Measurements from ENCODE around the gene PRDM10. TPM values are rescaled to one million over a fixed set of nuclear protein-coding genes. Genes with fewer than 3 reads are reported as not detected.

Gene PRDM10
- total RNA-seq, 1 donor from 2014 or later, result 14.6 TPM

DNA sequence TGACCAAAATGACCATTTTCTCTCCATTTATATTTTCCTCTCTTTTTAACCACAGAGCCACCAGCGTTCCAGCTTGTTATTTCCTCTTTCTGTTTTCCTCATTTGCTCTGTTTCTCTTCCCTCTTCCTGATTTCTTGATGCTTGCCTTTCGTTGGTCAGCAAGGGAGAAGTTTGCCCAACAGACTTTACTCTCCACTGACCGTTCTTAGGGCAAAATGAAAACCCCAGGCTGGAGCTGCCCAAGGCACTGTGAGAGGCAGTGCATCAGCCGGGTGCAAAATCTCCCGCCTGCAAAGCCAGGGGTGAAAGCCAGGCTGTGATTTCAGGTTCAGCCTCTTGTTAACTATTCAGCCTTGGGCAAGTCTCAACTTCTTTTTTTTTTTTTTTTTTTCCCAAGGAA lies 40.9 kb upstream of the PRDM10 start:
- DNase-seq (no peak), ATAC-seq (ENCODE audit: low read depth) (no peak)
- CTCF ChIA-PET, result no interaction called here
- Mint-ChIP-seq H3K4me3 (no peak overlapping the region), H3K27ac (no peak overlapping the region), H3K4me1 (peaks cover 4% of the 10 kb centered on the region), H3K9me3 (no peaks in the 10 kb centered on the region), H3K27me3 (peaks cover 11% of the 10 kb centered on the region), H3K36me3 (ENCODE audit: low read depth) (no peaks in the 10 kb centered on the region)
- intact Hi-C loops (cut with micrococcal nuclease), result no loop called here
- TF ChIP-seq CTCF (IDR thresholded peaks at IDR 0.05), result no peak
- POLR2A ChIA-PET, result no interaction called here

- CTCF ChIA-PET, result no interaction called here
- DNase-seq (no peak), ATAC-seq (ENCODE audit: low read depth) (no peak)
- intact Hi-C loops (cut with micrococcal nuclease), result no loop called here
- H3K36me3 Mint-ChIP-seq (ENCODE audit: low read depth), result no peaks in the 10 kb centered on the region
- POLR2A ChIA-PET, result interaction anchor here (0.6 kb wide), 1 partner anchor 39 kb away, joined by 10 read pairs; no protein-coding TSS in a partner anchor
- TF ChIP-seq CTCF (IDR thresholded peaks at IDR 0.05), result no peak
- peaks cover 18% of the 10 kb centered on the region for H3K27me3 Mint-ChIP-seq
- peaks cover 4% of the 10 kb centered on the region for H3K4me1 Mint-ChIP-seq
- H3K9me3 Mint-ChIP-seq, result no peaks in the 10 kb centered on the region
- H3K27ac Mint-ChIP-seq, result no peak overlapping the region
- H3K4me3 Mint-ChIP-seq, result no peak overlapping the region
Observed at GRCh38 chr11:130042093-130042591, 39.5 kb upstream of the PRDM10 start.

- no peak for TF ChIP-seq CTCF (IDR thresholded peaks at IDR 0.05)
- ChIA-PET POLR2A (no interaction called here), CTCF (no interaction called here)
- Mint-ChIP-seq H3K4me3 (no peak overlapping the region), H3K4me1 (peaks cover 4% of the 10 kb centered on the region), H3K27ac (no peak overlapping the region), H3K9me3 (no peaks in the 10 kb centered on the region), H3K36me3 (ENCODE audit: low read depth) (no peaks in the 10 kb centered on the region), H3K27me3 (peaks cover 24% of the 10 kb centered on the region)
- ATAC-seq (ENCODE audit: low read depth) (no peak), DNase-seq (no peak)
- intact Hi-C loops (cut with micrococcal nuclease), result no loop called here
Observed at GRCh38 chr11:130040281-130040940, 37.8 kb upstream of the PRDM10 start.

GRCh38 chr11:130037881-130038585 lies 35.4 kb upstream of the PRDM10 start:
- H3K4me1 Mint-ChIP-seq, result no peaks in the 10 kb centered on the region
- intact Hi-C loops (cut with micrococcal nuclease), result no loop called here
- POLR2A ChIA-PET, result interaction anchor here (0.6 kb wide), 1 partner anchor 14 kb away, joined by 4 read pairs; no protein-coding TSS in a partner anchor
- CTCF ChIA-PET, result no interaction called here
- no peaks in the 10 kb centered on the region for H3K36me3 Mint-ChIP-seq (ENCODE audit: low read depth)
- no peaks in the 10 kb centered on the region for H3K9me3 Mint-ChIP-seq
- ATAC-seq (ENCODE audit: low read depth) (no peak), DNase-seq (no peak)
- no peak overlapping the region for H3K4me3 Mint-ChIP-seq
- no peak for TF ChIP-seq CTCF (IDR thresholded peaks at IDR 0.05)
- H3K27me3 Mint-ChIP-seq, result peaks cover 24% of the 10 kb centered on the region
- H3K27ac Mint-ChIP-seq, result no peak overlapping the region

- Mint-ChIP-seq H3K4me3 (no peak overlapping the region), H3K4me1 (no peaks in the 10 kb centered on the region), H3K36me3 (ENCODE audit: low read depth) (no peaks in the 10 kb centered on the region), H3K27me3 (peaks cover 19% of the 10 kb centered on the region), H3K27ac (no peak overlapping the region), H3K9me3 (no peaks in the 10 kb centered on the region)
- no peak for TF ChIP-seq CTCF (IDR thresholded peaks at IDR 0.05)
- POLR2A ChIA-PET, result no interaction called here
- intact Hi-C loops (cut with micrococcal nuclease), result no loop called here
- ATAC-seq (ENCODE audit: low read depth) (no peak), DNase-seq (no peak)
- CTCF ChIA-PET, result no interaction called here
Observed at GRCh38 chr11:130037058-130037457, 34.4 kb upstream of the PRDM10 start.

All from activated B cell treated with CpG ODN at 0.5 μM for 24 hours (primary cell).